Measurements from ENCODE around the gene CACNA1H. TPM values are rescaled to one million over a fixed set of nuclear protein-coding genes. Genes with fewer than 3 reads are reported as not detected.

Gene CACNA1H
- polyA plus RNA-seq, 4 donors, result 6.2 to 22.5 (median 17.5) TPM

- no peak for DNase-seq (ENCODE audit: low read depth in 4 of 4, low spot score in 3 of 4)
Measured at GRCh38 chr16:1156055-1156982, 3.4 kb downstream of the CACNA1H start.

- DNase-seq (ENCODE audit: low read depth in 4 of 4, low spot score in 3 of 4), result no peak
Measured at GRCh38 chr16:1156983-1157638, 4.2 kb downstream of the CACNA1H start.

- no peak for DNase-seq (ENCODE audit: low read depth in 4 of 4, low spot score in 3 of 4)
Measured at GRCh38 chr16:1157639-1158455, 4.9 kb downstream of the CACNA1H start.

GRCh38 chr16:1158456-1159324, 5.8 kb downstream of the CACNA1H start:
- no peak for DNase-seq (ENCODE audit: low read depth in 4 of 4, low spot score in 3 of 4)

GRCh38 chr16:1159325-1159972, 6.5 kb downstream of the CACNA1H start:
- DNase-seq (ENCODE audit: low read depth in 4 of 4, low spot score in 3 of 4), result no peak

- DNase-seq (ENCODE audit: low read depth in 4 of 4, low spot score in 3 of 4), result peak; percentile 68 to 85 (median 76)
Measured at GRCh38 chr16:1159973-1160772, 7.3 kb downstream of the CACNA1H start.

- no peak for DNase-seq (ENCODE audit: low read depth in 4 of 4, low spot score in 3 of 4)
Measured at GRCh38 chr16:1160773-1161348, 8.0 kb downstream of the CACNA1H start.

- DNase-seq (ENCODE audit: low read depth in 4 of 4, low spot score in 3 of 4), result no peak
Measured at GRCh38 chr16:1162701-1163566, 10.0 kb downstream of the CACNA1H start.

GRCh38 chr16:1163567-1164055, 10.7 kb downstream of the CACNA1H start:
- DNase-seq (ENCODE audit: low read depth in 4 of 4, low spot score in 3 of 4), result no peak

- no peak for DNase-seq (ENCODE audit: low read depth in 4 of 4, low spot score in 3 of 4)
Measured at GRCh38 chr16:1164382-1164781, 11.5 kb downstream of the CACNA1H start.

- DNase-seq (ENCODE audit: low read depth in 4 of 4, low spot score in 3 of 4), result no peak
Measured at GRCh38 chr16:1164975-1165374, 12.1 kb downstream of the CACNA1H start.

GRCh38 chr16:1165511-1165910, 12.6 kb downstream of the CACNA1H start:
- DNase-seq (ENCODE audit: low read depth in 4 of 4, low spot score in 3 of 4), result no peak

- DNase-seq (ENCODE audit: low read depth in 4 of 4, low spot score in 3 of 4), result no peak
Measured at GRCh38 chr16:1167276-1168107, 14.6 kb downstream of the CACNA1H start.

- DNase-seq (ENCODE audit: low read depth in 4 of 4, low spot score in 3 of 4), result no peak
Measured at GRCh38 chr16:1168837-1169236, 15.9 kb downstream of the CACNA1H start.

- no peak for DNase-seq (ENCODE audit: low read depth in 4 of 4, low spot score in 3 of 4)
Measured at GRCh38 chr16:1169285-1170075, 16.6 kb downstream of the CACNA1H start.

GRCh38 chr16:1170076-1170418, 17.1 kb downstream of the CACNA1H start:
- no peak for DNase-seq (ENCODE audit: low read depth in 4 of 4, low spot score in 3 of 4)
